AG09319 (cell line): ENCODE data around the gene ZNF580.

Experiments
- DNase-seq: peaks from one replicate; pipeline ENCODE4 v3.0.0-alpha.2; 2010; ENCODE audit warnings: low read depth; ENCODE audit errors: extremely low read depth
- TF ChIP-seq, protein P1 (sequence below): IDR thresholded peaks from 2 replicates; pipeline ENCODE4 v1.5.1; 2011; ENCODE audit warnings: low read depth, mild to moderate bottlenecking, inconsistent platforms, low read length, moderate library complexity

ZNF580 gene

DNA sequence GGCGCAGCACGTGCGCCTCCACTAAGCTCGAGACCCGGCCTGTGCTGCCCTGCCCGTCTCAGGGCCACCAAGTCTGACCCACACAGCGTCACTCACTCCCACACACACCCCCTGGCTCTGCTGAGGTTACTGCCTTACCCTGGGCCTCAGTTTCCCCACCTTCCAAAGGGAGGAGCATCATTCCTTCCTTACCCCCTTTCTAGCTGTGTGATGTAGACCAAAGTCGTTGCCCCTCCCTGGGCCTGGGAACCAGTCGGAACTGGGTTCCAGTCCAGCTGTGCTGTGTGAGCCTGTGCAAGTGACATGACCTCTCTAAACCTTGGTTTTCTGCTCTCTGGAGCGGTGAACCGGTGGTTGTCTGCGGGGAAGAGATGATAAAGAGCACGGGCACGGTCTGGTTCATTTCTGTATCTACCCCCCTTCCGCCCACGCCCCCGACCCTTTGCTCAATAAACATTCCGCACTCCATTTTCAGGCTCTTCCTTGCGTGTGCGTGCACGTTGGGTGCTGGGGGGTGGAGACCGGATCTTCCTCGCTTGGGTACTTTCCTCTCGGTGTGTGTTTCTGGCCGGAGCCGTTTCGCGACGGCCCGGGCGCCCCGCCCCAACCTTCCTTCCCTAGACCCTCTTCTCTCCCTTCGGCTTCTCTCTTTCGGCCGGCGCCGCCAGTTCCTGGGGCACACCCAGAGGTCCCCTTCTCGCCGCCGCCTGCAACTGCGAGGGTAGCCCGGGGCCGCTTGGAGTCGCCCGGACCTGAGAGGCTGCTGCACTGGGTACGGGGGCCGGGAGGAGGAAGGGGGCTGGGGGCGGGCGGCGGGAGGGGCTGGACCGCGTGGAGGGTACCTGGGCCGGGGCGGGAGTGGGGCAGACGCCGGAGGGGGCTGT, 2.4 kb downstream of the ZNF580 start, which contains the start of gene ZNF581:
TSS of gene ZNF581 (plus strand) at position 647 of the 884 bp plus-strand sequence. CDS start 923 bp downstream, outside the sequence.
- DNase-seq: peak; percentile 40
- TF ChIP-seq, protein P1, sequence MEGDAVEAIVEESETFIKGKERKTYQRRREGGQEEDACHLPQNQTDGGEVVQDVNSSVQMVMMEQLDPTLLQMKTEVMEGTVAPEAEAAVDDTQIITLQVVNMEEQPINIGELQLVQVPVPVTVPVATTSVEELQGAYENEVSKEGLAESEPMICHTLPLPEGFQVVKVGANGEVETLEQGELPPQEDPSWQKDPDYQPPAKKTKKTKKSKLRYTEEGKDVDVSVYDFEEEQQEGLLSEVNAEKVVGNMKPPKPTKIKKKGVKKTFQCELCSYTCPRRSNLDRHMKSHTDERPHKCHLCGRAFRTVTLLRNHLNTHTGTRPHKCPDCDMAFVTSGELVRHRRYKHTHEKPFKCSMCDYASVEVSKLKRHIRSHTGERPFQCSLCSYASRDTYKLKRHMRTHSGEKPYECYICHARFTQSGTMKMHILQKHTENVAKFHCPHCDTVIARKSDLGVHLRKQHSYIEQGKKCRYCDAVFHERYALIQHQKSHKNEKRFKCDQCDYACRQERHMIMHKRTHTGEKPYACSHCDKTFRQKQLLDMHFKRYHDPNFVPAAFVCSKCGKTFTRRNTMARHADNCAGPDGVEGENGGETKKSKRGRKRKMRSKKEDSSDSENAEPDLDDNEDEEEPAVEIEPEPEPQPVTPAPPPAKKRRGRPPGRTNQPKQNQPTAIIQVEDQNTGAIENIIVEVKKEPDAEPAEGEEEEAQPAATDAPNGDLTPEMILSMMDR: no peak

DNA sequence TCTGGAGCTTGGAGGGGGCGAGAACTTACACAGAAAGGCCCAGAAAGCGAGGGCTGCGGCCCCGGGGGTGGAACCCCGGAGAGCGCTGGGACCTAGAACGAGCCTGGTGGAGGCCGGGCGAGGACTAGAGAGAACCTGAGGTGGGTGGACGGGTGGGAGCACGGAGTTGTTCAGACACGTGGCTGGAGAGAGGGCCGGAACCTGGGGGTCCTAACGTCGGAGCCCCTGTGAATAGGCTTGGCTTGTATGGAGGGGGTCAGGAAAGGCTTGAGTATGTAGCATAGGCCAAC, 3.0 kb downstream of the ZNF580 start:
- TF ChIP-seq, protein P1: no peak
- DNase-seq: no peak

DNA sequence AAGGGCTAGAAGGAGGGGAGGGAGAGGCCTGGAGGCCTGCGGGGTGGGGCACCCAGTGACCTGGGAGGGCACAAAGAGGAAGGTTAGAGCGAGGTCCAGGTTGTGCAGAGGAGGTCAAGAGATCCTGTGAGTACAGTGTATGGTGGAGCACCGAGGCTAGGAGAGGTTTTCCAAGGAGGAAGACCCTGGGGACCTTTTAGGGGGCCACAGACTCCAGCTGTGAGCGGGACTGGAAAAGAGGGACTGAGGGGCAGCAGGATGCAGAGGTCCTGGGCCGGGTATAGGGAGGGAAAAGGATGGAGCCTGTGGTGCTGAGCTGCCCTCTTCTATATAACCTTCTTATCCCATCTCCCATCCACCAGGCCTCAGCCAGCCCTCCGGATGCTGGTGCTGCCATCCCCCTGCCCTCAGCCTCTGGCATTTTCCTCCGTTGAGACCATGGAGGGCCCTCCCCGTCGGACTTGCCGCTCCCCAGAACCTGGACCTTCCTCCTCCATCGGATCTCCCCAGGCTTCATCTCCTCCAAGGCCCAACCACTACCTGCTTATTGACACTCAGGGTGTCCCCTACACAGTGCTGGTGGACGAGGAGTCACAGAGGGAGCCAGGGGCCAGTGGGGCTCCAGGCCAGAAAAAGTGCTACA, 3.5 kb downstream of the ZNF580 start:
- DNase-seq: no peak

DNA sequence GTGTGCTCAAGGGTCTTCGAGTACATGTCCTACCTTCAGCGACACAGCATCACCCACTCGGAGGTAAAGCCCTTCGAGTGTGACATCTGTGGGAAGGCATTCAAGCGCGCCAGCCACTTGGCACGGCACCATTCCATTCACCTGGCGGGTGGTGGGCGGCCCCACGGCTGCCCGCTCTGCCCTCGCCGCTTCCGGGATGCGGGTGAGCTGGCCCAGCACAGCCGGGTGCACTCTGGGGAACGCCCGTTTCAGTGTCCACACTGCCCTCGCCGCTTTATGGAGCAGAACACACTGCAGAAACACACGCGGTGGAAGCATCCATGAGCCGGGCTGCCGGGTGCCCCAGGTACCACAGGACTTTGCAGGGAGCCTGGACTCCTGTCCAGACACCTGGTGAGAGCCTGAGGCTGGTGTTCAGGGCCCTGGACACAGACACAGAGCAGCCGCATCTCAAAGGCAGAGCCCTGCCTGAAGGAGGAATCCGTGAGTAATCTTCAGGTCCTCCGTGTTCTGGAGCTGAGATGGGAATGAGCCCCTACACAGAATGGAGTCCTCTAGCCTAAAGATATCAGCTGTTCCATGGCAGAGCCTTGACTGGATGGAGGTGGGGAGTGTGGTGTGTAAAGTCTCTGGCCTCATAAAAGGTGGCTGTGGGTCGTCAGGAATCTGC, 4.2 kb downstream of the ZNF580 start:
- TF ChIP-seq, protein P1: no peak
- DNase-seq: no peak

More for the DNA sequence above, 3.5 kb downstream of the ZNF580 start:
- TF ChIP-seq, protein P1: no peak

DNA sequence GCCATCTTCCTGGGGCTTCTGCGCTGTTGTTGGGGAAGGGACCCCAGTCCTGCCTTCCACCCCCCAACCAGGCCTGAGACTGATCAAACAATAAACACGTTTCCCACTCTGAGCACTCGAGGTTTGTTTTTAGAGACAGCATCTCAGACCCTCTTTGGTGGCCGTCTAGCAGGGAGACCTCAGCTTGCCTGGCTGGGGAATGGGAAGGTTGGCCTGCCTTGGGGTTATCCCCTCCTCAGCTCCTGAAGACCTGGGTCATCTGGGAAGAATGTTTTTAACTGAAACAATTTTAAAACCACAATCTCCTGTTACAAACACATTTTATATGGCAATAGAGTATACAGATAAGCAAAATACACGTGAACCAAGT, 4.7 kb downstream of the ZNF580 start:
- TF ChIP-seq, protein P1: no peak
- no peak for DNase-seq

DNA sequence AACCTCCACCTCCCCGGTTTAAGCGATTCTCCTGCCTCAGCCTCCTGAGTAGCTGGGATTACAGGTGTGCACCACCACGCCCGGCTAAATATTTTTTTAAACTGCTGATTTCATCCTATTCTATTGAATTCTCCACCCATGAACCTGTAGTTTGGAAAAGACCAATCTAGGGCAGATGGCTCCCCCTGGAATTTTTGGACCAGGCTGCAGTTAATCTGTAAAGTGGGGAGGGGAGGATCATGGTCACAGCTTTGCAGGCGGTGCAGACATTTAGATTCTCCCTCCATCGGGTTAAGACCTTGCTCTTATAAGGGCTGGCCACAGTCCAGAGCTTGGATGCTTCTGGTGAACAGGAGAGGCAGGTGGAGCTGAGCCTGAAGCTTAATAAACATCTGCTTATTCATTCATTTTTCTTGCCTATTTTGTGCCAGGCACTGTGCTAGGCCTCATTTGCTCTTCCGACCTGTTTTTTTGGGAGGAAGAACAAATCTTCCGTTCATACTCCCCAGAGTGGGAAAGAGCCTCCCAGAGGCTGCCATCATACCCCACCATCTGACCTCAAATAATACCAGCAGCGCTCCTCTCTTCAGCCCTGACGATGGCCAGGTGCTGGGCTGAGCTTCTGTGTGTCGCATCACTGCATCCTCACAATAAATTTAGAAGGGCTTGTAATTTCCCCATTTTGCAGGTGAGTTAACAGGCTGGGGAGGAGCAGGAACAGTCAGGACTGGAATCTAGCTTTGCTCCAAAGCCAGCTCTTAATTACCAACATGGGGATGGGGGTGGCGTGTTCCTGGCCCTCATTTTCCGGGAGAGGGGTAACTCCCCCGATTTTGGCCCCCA, 6.3 kb downstream of the ZNF580 start:
- no peak for DNase-seq
- TF ChIP-seq, protein P1: no peak
